Subcutaneous abdominal adipose tissue (tissue), 5 donors: ENCODE results near the gene CRACDL.

ENCODE experiments used
- H3K27ac ChIP-seq: one replicate; pipeline ENCODE4 v1.7.0; 2013; ENCODE audit warnings: low read depth, mild to moderate bottlenecking, inconsistent platforms, low read length, moderate library complexity
- H3K27me3 ChIP-seq, 5 donors: one replicate each; pipeline ENCODE4 v1.7.0; 2013; ENCODE audit warnings: low read length in 5 of 5, inconsistent platforms in 1 of 5; ENCODE audit not compliant: control insufficient read depth in 5 of 5, insufficient read depth in 4 of 5
- H3K36me3 ChIP-seq, 5 donors: one replicate each; pipeline ENCODE4 v1.7.0; 2013; ENCODE audit warnings: low read length in 5 of 5; ENCODE audit not compliant: control insufficient read depth in 5 of 5, insufficient read depth in 5 of 5
- H3K4me1 ChIP-seq, 5 donors: one replicate each; pipeline ENCODE4 v1.7.0; 2013; ENCODE audit warnings: low read length in 5 of 5, mild to moderate bottlenecking in 3 of 5, moderate library complexity in 1 of 5; ENCODE audit not compliant: control insufficient read depth in 5 of 5, insufficient read depth in 5 of 5
- H3K4me3 ChIP-seq, 5 donors: one replicate each; pipeline ENCODE4 v1.7.0; 2013; ENCODE audit warnings: low read length in 5 of 5, low read depth in 1 of 5
- H3K9ac ChIP-seq, 5 donors: one replicate each; pipeline ENCODE4 v1.7.0; 2013; ENCODE audit warnings: low read length in 5 of 5, mild to moderate bottlenecking in 4 of 5, moderate library complexity in 3 of 5
- H3K9me3 ChIP-seq, 5 donors: one replicate each; pipeline ENCODE4 v1.7.0; 2013; ENCODE audit warnings: low read length in 5 of 5; ENCODE audit not compliant: control insufficient read depth in 5 of 5
- donor health status: healthy.
- donor health status: healthy.
- donor health status: healthy.
- donor health status: healthy.
- donor health status: healthy.

Gene CRACDL

DNA sequence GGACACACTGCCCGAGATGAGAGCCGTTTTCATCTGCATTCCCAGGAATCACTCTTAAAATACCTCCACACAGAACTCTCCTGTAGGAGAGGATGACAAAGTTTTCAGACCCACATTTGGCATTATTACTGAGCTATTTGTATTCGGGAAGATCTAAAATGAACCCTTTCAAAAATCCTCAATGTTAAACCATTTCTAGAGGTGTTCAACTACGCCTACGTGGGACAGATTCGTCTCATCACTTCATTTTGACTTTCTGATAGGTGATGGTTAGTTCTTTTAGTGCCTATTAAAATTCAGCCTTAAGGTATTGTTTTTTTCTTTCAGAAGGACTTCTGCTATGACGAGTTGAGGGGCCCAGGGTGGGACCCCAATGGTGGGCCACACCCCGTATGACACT is 133.7 kb downstream of the CRACDL start:
- H3K27ac ChIP-seq, result no peak overlapping the region
- no peak overlapping the region for H3K9ac ChIP-seq
- peaks cover 0 to 5% (median 0%) of the 10 kb centered on the region in 5 donors for H3K36me3 ChIP-seq
- peaks cover 0 to 6% (median 3%) of the 10 kb centered on the region in 5 donors for H3K27me3 ChIP-seq
- no peaks in the 10 kb centered on the region for H3K9me3 ChIP-seq
- H3K4me3 ChIP-seq, result no peak overlapping the region
- H3K4me1 ChIP-seq, result peaks cover 2 to 37% (median 22%) of the 10 kb centered on the region in 5 donors

DNA sequence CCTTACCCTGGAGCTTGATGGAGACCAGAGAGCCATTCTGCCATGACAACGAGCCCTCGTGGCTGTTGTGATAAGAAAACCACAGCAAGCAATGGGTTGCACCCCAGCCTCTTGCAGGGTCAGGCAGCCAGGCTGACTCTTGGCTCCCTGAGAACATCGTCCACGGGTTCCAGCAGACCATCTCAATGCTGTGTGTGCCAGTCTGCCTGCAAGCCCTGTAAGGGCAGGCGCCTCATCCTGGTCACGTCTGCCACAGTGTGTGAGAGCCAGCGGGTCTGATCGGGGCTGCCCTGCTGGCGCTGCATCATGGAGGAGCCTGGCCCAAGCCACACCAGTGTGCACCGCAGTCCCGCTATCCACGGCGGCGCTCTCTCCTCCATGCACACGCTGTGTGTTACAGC is 134.1 kb downstream of the CRACDL start:
- no peak overlapping the region for H3K4me3 ChIP-seq
- no peak overlapping the region for H3K27ac ChIP-seq
- no peaks in the 10 kb centered on the region for H3K9me3 ChIP-seq
- H3K36me3 ChIP-seq, result peaks cover 0 to 5% (median 0%) of the 10 kb centered on the region in 5 donors
- no peak overlapping the region for H3K9ac ChIP-seq
- peaks cover 0 to 6% (median 3%) of the 10 kb centered on the region in 5 donors for H3K27me3 ChIP-seq
- H3K4me1 ChIP-seq, result peaks cover 2 to 36% (median 22%) of the 10 kb centered on the region in 5 donors

- Histone ChIP-seq H3K36me3 (peaks cover 0 to 5% (median 0%) of the 10 kb centered on the region in 5 donors), H3K27ac (no peak overlapping the region), H3K27me3 (peaks cover 0 to 6% (median 3%) of the 10 kb centered on the region in 5 donors), H3K4me1 (peaks cover 2 to 37% (median 18%) of the 10 kb centered on the region in 5 donors), H3K9ac (no peak overlapping the region), H3K9me3 (no peaks in the 10 kb centered on the region), H3K4me3 (no peak overlapping the region)
These were observed 134.7 kb downstream of the CRACDL start for GRCh38 chr2:98801286-98801685.

DNA sequence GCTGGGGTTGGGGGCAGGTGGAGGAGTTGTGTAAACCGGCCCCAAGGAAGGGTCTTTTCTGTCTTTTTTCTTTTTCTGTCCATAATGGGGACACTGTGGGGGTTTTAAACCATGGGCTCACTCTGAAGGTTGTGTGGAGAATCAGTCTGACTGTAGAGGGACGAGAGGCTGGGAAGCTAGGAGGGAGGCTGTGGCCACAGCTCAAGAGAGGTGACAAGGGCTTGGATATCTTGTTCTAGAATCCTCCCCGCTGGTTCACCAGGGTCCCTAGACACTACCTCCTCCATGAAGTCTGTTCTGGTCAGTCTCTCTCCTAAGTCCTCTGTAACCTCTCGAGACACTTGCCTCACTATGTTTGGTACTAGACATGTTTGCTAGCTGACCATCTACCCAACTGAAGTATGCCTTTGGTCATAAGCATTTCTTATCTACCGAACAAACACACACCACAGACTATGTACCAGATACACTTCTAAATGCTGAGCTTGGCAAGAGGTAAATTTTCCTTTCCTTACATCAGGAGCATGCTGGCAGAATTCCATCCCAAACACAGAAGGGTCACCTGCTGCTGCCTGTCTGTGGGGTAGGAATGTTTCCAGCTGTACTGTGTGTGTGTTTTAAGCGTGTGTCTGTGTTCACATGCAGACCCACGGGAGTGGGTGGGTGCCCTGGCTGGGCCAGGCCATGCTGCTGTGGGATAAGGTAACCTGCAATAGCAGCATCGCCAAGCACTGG is 135.5 kb downstream of the CRACDL start:
- Histone ChIP-seq H3K4me3 (no peak overlapping the region), H3K27ac (peak overlapping the region; percentile 41), H3K9ac (no peak overlapping the region), H3K36me3 (peaks cover 0 to 5% (median 0%) of the 10 kb centered on the region in 5 donors), H3K4me1 (peaks cover 3 to 37% (median 10%) of the 10 kb centered on the region in 5 donors), H3K27me3 (peaks cover 0 to 6% (median 3%) of the 10 kb centered on the region in 5 donors), H3K9me3 (no peaks in the 10 kb centered on the region)

DNA sequence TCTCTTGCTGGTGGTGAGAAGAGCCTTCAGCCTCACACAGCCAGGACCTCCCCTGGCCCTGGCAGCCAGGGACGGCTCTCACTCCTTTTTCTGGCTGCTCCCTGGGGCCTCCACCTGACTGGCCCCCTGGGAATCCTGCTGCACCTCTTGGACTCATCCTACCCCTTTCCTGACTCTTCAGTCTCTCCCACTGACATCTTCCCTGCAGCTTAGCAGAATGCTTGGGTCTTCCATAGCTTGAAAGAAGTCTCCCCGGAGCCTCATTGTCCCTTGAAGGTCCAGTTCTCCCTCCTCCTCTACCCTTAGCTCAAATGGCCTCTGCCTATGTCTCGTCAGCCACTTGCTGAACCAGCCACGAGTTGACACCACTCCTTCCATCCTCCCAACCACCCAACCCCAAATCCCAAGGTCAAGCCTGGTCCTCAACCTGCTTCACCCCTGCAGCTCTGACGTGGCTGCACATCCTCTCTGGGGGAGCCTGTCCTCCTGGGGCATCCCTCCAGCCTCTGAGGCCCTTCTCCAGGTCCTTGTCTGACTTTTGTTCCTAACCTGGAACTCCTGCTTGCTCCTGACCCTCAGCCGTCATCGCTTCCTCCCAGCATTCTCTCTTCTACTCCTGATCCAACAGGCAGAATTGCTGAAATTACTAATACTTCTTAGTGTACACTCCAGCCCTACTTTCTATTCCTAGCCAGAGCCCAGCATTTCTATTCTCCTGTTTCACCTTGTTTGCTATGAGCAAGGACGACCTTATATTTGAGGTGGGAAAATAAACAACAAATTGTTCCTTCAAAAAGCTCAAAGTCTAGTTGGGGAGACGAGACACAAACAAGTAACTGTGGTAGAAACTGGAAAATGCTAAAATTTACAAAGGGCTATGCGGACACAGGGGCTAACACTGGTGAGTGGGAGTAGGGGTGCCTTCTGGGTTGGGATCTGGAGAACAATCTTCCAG is 136.4 kb downstream of the CRACDL start:
- H3K9ac ChIP-seq, result no peak overlapping the region
- peaks cover 0 to 33% (median 3%) of the 10 kb centered on the region in 5 donors for H3K4me1 ChIP-seq
- H3K27ac ChIP-seq, result peak overlapping the region; percentile 41
- peaks cover 0 to 6% (median 3%) of the 10 kb centered on the region in 5 donors for H3K27me3 ChIP-seq
- peaks cover 0 to 5% (median 0%) of the 10 kb centered on the region in 5 donors for H3K36me3 ChIP-seq
- H3K4me3 ChIP-seq, result no peak overlapping the region
- H3K9me3 ChIP-seq, result no peaks in the 10 kb centered on the region

GRCh38 chr2:98796775-98797544 is 139.1 kb downstream of the CRACDL start:
- H3K4me1 ChIP-seq, result peaks cover 0 to 42% (median 3%) of the 10 kb centered on the region in 5 donors
- no peak overlapping the region for H3K4me3 ChIP-seq
- H3K9me3 ChIP-seq, result no peaks in the 10 kb centered on the region
- peaks cover 0 to 5% (median 0%) of the 10 kb centered on the region in 5 donors for H3K36me3 ChIP-seq
- H3K27me3 ChIP-seq, result peaks cover 0 to 6% (median 2%) of the 10 kb centered on the region in 5 donors
- no peak overlapping the region for H3K27ac ChIP-seq
- H3K9ac ChIP-seq, result no peak overlapping the region

DNA sequence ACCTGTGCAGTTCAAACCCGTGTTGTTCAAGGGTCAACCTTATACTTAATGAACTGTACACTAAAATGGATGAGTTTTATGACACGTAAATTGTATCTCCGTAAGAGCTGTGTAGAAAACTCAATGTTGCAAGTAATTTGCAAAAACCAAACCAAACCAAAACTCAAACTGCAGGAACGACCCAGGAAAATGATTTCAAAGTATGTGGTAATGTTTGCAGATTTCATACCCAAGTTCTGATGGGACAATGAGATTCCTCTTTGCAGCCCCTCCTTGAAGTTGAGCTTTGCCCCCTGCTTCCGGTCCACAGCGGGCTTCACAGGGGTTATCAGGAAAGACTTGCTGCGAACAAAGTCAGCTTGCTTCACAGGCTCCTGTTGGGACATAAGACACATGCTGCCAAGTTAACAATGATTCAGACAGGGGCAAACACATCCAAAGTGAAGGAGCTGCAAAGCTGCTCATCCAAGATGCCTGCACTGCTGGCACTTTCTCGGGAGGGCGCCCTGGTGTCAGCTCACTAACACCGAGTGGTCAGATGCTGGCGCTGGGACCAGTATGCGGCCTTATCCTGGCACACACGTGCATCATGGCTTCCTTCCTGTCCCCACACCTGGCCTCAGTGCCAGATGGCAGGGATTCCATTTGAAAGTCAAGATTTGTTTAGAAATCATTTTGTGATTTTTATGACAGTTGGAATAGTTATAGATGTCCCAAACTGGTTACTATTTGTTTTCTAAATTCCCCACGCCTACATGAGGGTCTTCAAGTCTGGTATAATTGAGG is 139.9 kb downstream of the CRACDL start:
- Histone ChIP-seq H3K9ac (no peak overlapping the region), H3K27ac (no peak overlapping the region), H3K27me3 (peaks cover 0 to 6% (median 0%) of the 10 kb centered on the region in 5 donors), H3K9me3 (no peaks in the 10 kb centered on the region), H3K4me1 (peaks cover 0 to 42% (median 3%) of the 10 kb centered on the region in 5 donors), H3K36me3 (no peaks in the 10 kb centered on the region), H3K4me3 (no peak overlapping the region)

- Histone ChIP-seq H3K4me1 (peaks cover 0 to 36% (median 3%) of the 10 kb centered on the region in 5 donors), H3K4me3 (no peak overlapping the region), H3K9me3 (no peaks in the 10 kb centered on the region), H3K27me3 (no peaks in the 10 kb centered on the region), H3K36me3 (no peaks in the 10 kb centered on the region), H3K9ac (no peak overlapping the region), H3K27ac (no peak overlapping the region)
These were observed 141.9 kb downstream of the CRACDL start for GRCh38 chr2:98793897-98794830.
